HG03175 (cell line): ENCODE results near the gene UTP4.
A peak's percentile ranks its signal among the peaks of the same experiment; 100 is the strongest.
"Not testable (repeated sequence)": the region's sequence is repeated elsewhere in the genome, so short reads cannot be mapped to it uniquely, and the experiment has no call there.

Source experiments
- ATAC-seq: cut with Tn5 transposase; IDR thresholded peaks from one replicate; pipeline ENCODE4 v1.9.1; 2021; ENCODE audit warnings: mild to moderate bottlenecking, moderate library complexity; ENCODE audit not compliant: unreplicated experiment

UTP4 gene

GRCh38 chr16:69126801-69127200, 5.6 kb upstream of the UTP4 start:
- ATAC-seq: not testable (repeated sequence)

DNA sequence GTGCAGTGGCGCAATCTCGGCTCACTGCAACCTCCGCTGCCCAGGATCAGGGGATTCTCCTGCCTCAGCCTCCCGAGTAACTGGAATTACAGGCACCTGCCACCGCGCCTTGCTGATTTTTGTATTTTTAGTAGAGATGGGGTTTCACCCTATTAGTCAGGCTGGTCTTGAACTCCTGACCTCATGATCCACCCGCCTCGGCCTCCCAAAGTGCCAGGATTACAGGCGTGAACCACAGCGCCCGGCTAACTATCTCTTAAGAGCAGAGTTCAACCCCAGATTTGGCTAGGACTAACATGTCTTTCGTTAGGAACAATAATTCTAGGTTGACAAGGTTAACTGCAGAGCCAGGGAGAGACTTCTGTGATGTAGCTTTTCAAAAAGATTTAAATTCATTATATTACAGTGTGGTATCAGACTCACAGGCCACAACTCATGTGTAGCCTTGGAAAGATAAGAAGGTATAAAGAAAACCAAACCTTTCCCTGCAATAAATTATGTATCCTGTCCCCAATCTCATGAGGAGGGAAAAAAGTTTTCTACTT, 4.4 kb upstream of the UTP4 start:
- ATAC-seq: no peak

DNA sequence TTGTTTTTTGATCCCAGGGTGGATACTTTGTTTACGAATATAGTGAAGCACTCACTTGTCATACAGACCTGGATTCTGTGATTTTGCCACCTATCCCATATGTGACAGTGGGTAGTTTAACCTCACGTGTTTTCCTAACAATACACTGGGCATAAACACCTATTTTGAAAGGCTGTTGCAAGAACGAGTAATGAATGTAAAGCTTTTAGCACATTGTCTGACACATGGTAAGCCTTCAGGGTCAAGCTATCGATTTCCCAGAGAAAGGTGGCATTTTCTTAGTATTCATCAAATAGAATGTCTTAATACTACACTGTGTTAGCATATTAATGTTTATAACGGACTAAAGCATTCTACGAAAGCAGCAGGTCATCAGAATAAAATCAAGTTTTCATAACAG, 2.0 kb upstream of the UTP4 start:
- ATAC-seq: no peak

- no peak for ATAC-seq
These were observed 1.1 kb upstream of the UTP4 start for GRCh38 chr16:69131167-69131838.

- ATAC-seq: peak; percentile 42
These were observed 518 bp upstream of the UTP4 start for GRCh38 chr16:69131839-69132423.

DNA sequence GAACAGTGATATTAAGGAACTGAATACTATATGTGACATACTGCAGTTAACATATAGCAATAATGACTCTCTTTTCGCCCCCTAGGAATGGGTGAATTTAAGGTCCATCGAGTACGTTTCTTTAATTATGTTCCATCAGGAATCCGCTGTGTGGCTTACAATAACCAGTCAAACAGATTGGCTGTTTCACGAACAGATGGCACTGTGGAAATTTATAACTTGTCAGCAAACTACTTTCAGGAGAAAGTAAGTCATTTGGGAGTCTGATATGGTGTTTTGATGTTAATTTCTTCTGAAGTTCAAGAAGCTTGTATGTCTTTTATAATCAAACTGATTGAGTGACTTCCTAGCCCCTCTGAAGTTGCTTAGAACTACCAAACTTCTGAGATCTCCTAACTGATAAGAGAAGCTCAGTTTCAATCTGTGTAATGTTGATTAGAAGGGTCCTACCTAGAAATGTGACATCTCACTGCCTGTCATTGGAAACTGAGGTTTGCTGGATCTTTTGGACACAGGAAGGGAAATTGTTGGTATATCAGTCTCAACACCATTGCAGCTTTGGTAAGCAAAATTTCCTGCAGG, 1.0 kb downstream of the UTP4 start:
- no peak for ATAC-seq

DNA sequence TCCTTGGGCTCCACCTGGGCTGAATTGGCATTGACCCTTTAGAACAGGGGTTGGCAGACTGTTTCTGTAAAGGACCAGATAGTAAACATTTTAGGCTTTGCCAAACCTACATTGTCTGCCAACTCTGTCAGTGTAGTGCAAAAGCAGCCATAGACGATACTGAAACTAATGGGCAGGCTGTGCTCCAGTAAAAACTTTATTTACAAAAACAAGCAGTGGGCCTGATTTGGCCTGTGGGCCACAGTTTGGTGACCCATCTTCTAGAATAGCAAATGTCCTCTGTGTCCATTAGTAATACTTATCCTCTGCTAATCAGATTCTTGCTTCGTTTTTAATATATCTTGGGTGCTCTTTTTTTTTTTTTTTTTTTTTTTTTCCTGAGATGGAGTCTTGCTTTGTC, 6.2 kb downstream of the UTP4 start:
- no peak for ATAC-seq

GRCh38 chr16:69139464-69139863, 7.0 kb downstream of the UTP4 start:
- ATAC-seq: not testable (repeated sequence)

DNA sequence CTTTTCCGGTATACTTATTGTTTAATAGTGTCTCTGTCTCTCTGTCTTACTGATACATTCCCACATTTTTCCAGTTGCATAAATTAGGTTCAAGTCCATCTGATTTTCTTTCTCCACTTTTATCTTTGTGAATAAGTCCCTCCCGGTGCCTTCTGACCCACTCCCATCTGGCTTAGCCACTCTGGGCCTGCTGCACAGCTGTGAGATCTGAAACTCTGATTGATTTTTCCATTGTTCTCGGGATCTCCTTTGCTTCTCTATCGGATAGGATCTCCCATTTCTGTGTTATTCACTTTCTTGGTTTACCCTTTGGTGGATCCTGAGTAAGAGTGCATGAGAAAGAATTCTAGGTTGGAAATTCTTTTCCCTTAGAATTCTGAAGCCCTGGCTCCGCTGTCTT, 8.6 kb downstream of the UTP4 start:
- ATAC-seq: no peak

- no peak for ATAC-seq
These were observed 9.5 kb downstream of the UTP4 start for GRCh38 chr16:69141936-69142335.

GRCh38 chr16:69143116-69143515, 10.7 kb downstream of the UTP4 start:
- ATAC-seq: no peak

GRCh38 chr16:69145658-69146057, 13.2 kb downstream of the UTP4 start:
- ATAC-seq: no peak

DNA sequence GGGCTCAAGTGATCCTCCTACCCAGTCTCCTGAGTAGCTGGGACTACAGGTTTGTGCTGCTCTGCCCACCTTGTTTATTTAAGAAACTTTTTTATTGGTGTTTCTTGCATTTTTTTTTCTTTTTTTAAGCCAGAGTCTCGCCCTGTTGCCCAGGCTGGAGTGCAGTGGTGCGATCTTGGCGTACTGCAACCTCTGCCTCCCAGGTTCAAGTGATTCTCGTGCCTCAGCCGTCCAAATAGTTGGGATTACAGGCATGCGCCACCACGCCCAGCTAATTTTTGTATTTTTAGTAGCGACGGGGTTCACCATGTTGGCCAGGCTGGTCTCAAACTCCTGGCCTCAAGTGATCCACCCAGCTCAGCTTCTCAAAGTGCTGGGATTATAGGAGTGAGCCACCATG, 17.2 kb downstream of the UTP4 start:
- not testable (repeated sequence) for ATAC-seq

DNA sequence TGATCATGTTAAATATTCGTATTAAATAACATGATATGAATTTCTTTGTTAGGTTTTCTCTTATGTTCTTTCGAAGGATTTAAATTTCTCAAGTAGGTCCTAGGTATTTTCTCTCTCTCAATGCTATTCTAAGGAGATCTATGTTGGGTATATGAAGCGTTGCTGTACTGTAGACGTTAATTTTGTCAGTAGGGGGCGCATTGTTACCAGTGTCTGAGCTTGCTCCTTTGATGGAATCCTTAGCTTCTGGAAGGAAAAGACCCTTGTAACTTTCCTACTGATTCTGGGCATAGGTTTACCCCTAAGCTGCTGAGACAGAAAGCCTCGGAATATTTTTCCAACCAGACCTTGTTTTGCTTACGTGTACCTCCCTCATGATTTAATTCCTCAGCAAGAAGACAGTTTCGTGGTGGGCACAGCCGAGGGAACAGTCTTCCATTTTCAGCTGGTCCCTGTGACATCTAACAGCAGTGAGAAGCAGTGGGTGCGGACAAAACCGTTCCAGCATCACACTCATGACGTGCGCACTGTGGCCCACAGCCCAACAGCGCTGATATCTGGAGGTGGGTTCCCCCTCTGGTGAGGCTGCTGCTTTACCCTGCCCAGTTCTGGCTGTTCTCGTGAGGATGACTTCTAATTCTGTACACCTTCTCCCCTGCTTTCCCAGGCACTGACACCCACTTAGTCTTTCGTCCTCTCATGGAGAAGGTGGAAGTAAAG, 17.9 kb downstream of the UTP4 start:
- ATAC-seq: no peak

DNA sequence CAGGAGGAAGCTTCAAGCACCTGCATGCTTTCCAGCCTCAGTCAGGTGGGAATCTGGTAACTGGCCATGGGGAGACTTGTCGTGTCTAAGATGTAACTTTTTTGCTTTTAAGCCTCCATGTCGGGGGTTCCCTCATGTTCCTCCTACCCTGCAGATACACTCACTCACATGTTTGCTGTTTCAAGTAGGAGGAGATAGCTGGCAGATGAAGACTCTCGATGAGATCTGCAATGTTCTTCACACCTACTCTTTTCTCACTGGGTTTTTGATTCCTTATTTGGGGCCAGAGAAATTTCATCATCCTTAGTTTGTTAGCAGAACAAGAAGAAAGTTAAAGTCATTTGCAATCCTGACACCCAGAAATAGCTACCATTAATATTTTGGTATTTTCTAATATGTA, 24.7 kb downstream of the UTP4 start:
- no peak for ATAC-seq

- ATAC-seq: no peak
These were observed 27.7 kb downstream of the UTP4 start for GRCh38 chr16:69160192-69160591.

DNA sequence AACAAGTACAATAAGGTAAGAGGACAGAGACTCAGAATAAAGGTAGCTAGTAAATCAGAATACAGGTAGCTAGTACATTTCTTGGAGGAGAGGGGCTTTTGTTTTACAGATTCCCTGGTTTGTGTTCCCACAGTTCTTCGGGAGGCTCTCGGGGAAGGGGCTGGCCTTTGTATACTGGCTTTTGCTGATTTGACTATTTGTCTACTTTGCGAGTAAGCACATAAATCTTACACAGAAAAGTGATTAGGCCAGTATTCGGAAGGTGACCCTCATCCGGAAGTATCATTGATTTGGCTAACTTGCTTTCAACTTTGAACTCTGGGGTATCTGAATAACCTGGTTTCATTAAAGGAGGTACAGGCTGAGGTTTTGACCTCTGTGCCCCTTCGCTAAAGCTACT, 33.1 kb downstream of the UTP4 start:
- ATAC-seq: no peak

DNA sequence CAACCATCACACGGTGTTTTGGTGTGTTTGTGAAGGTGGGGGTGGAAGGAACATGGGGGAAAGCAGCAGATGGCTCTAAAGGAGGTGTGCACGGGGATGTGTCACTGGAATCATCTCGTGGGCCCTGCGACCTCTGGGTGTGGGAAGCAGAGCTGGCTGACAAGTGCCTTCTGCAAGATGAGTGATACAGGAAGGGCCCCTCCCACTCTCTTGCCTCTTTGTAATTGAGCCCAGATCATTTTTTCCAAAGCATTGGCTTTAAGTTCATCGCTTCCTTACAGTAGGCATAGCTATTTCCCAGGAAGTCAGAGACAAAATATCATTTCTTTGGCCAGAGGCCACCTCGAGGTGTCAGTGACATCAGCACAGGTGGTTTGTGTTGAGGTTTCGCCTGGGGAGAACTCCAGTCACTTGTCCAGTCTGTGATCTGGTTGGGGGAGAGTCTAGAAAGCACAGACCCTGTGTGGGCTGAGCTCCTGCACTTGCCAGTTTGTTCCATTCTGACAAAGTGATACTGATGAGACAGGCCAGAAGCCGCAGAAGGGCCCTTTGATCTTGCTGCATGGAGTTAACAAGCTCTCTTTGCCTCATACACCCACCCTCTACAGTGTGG, 33.9 kb downstream of the UTP4 start:
- ATAC-seq: no peak

GRCh38 chr16:69166946-69167930, 34.8 kb downstream of the UTP4 start:
- ATAC-seq: no peak

DNA sequence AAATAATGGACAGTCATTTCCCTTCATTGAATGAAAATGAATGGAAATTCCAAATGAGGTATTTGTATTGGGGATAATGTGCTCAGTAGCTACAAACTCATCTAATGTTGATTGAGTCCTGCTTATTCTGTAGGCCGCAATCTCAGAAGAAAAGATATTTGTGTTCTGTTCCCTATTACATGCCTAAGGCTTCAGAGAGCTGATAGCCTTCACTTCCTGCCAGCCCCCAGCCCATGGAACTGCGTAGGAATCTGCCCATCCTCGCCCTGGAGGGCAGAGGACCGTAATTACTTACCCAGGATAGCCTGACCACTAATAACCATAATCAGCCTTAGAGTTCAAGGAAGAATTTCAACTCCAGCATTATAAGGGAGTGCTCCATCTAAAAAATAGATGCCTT, 36.6 kb downstream of the UTP4 start:
- no peak for ATAC-seq
